HCT116 (cell line): ENCODE measurements around the gene ACKR3. TPM values are rescaled to one million over a fixed set of nuclear protein-coding genes. Genes with fewer than 3 reads are reported as not detected.

Experiments
- ATAC-seq: fragments of 200-7000 bp; cut with Tn5 transposase; 2 replicates; pipeline ENCODE4 v1.9.1; 2020; ENCODE audit warnings: mild to moderate bottlenecking, moderate library complexity
- BruUV-seq: library from RNA; stranded (reverse); fragments of 400-500 nt; replicated peaks from 2 replicates; lab custom pipeline; 2021; lab: Mats Ljungman, UMichigan
- CTCF ChIA-PET: fragments of 300-600 bp; sonication (Branson Sonifier 250); formaldehyde crosslinking; loops from one replicate; lab custom pipeline; 2021; ENCODE audit warnings: antibody characterized with exemption; lab: Charles Lee
- POLR2A ChIA-PET: fragments of 300-600, 350-600 bp; sonication (Branson Sonifier 250); formaldehyde crosslinking; loops from one replicate; lab custom pipeline; 2021; ENCODE audit warnings: antibody characterized with exemption; lab: Charles Lee
- RAD21 ChIA-PET, 2 experiments: fragments of 300-600 bp; sonication (Branson Sonifier 250); formaldehyde crosslinking; loops; one replicate each; lab custom pipeline; 2023; ENCODE audit warnings: low total read pairs in 2 of 2; ENCODE audit not compliant: uncharacterized antibody in 2 of 2, unreplicated experiment in 2 of 2, low non-redundant PET in 1 of 2; lab: Charles Lee
- DNase-seq: peaks from one replicate; pipeline ENCODE4 v3.0.0-alpha.2; 2010; ENCODE audit warnings: low read depth, low spot score
- H2AFZ ChIP-seq: fragments of 200-600 bp; shearing (Covaris generic), sonication (generic); 2 replicates; pipeline ENCODE4 v1.6.1; 2017; ENCODE audit warnings: low read depth, mixed run types, mixed read lengths, antibody characterized with exemption, low read length; ENCODE audit not compliant: poor library complexity, severe bottlenecking
- H3K27ac ChIP-seq: 2 replicates; pipeline ENCODE4 v1.5.1; 2012; ENCODE audit warnings: low read depth, low read length
- H3K27me3 ChIP-seq: fragments of 200-600 bp; sonication (generic); 2 replicates; pipeline ENCODE4 v1.6.1; 2016; ENCODE audit warnings: mixed run types, low read length, mixed read lengths; ENCODE audit not compliant: insufficient read depth
- H3K36me3 ChIP-seq, 2 experiments: fragments of 200-500 bp in 1 of 2; fragments of 200-600 bp in 1 of 2; sonication (Bioruptor generic) in 1 of 2; sonication (generic) in 1 of 2; 2 replicates each; pipeline versions ENCODE4 v1.5.1 to v1.6.1; 2014 to 2016; ENCODE audit warnings: low read length in 2 of 2, inconsistent platforms in 1 of 2, mixed read lengths in 1 of 2, mixed run types in 1 of 2; ENCODE audit not compliant: insufficient read depth in 2 of 2, control insufficient read depth in 1 of 2
- H3K4me1 ChIP-seq, 2 experiments: fragments of 200-600 bp in 1 of 2; sonication (generic) in 1 of 2; 2 replicates each; pipeline versions ENCODE4 v1.5.1 to v1.6.1; 2012 to 2017; ENCODE audit warnings: low read length in 2 of 2, inconsistent platforms in 1 of 2, mild to moderate bottlenecking in 1 of 2, mixed read lengths in 1 of 2, mixed run types in 1 of 2, moderate library complexity in 1 of 2; ENCODE audit not compliant: insufficient read depth in 2 of 2, control insufficient read depth in 1 of 2
- H3K4me2 ChIP-seq: fragments of 200-600 bp; sonication (generic); 2 replicates; pipeline ENCODE4 v1.6.1; 2017; ENCODE audit warnings: mixed run types, low read length, mixed read lengths
- H3K4me3 ChIP-seq, 2 experiments: fragments of 200-600 bp in 1 of 2; sonication (generic) in 1 of 2; replicated peaks in 1 of 2; 2 replicates each; pipeline ENCODE4 v1.5.1; 2011 to 2016; ENCODE audit warnings: low read length in 2 of 2, control low read depth in 1 of 2, low read depth in 1 of 2, mild to moderate bottlenecking in 1 of 2, mixed read lengths in 1 of 2, mixed run types in 1 of 2
- H3K79me2 ChIP-seq: fragments of 200-600 bp; sonication (generic); 2 replicates; pipeline ENCODE4 v1.6.1; 2017; ENCODE audit warnings: mild to moderate bottlenecking, mixed run types, low read length, moderate library complexity, mixed read lengths; ENCODE audit not compliant: insufficient read depth
- H3K9ac ChIP-seq: fragments of 200-600 bp; sonication (generic); 2 replicates; pipeline ENCODE4 v1.6.1; 2016; ENCODE audit warnings: low read length, mixed read lengths
- H3K9me2 ChIP-seq: fragments of 200-600 bp; sonication (generic), shearing (Covaris generic); 2 replicates; pipeline ENCODE4 v1.6.1; 2017; ENCODE audit warnings: mixed run types, mild to moderate bottlenecking, moderate library complexity; ENCODE audit not compliant: insufficient read depth
- H3K9me3 ChIP-seq, 2 experiments: fragments of 200-500 bp in 1 of 2; fragments of 200-600 bp in 1 of 2; sonication (Bioruptor generic) in 1 of 2; sonication (generic) in 1 of 2; 2 replicates each; pipeline ENCODE4 v1.6.1; 2014 to 2017; ENCODE audit warnings: low read length in 2 of 2, mixed read lengths in 2 of 2, inconsistent platforms in 1 of 2, low read depth in 1 of 2, mild to moderate bottlenecking in 1 of 2, mixed run types in 1 of 2, moderate library complexity in 1 of 2; ENCODE audit not compliant: control insufficient read depth in 1 of 2, insufficient read depth in 1 of 2
- H4K20me1 ChIP-seq: fragments of 200-600 bp; sonication (generic), shearing (Covaris generic); 2 replicates; pipeline ENCODE4 v1.6.1; 2017; ENCODE audit warnings: mixed run types, mild to moderate bottlenecking, moderate library complexity; ENCODE audit not compliant: insufficient read depth
- CBX3 ChIP-seq: IDR thresholded peaks from 2 replicates; pipeline ENCODE4 v1.6.1; 2012; ENCODE audit warnings: low read depth
- FOSL1 ChIP-seq: IDR thresholded peaks from 2 replicates; pipeline ENCODE4 v1.6.1; 2012; ENCODE audit warnings: low read depth
- MAX ChIP-seq: IDR thresholded peaks from 2 replicates; pipeline ENCODE4 v1.6.1; 2012
- RAD21 ChIP-seq: IDR thresholded peaks from 2 replicates; pipeline ENCODE4 v1.6.1; 2012; ENCODE audit warnings: low read depth, mild to moderate bottlenecking
- REST ChIP-seq: IDR thresholded peaks from 2 replicates; pipeline ENCODE4 v1.6.1; 2012; ENCODE audit warnings: low read depth
- SP1 ChIP-seq: IDR thresholded peaks from 2 replicates; pipeline ENCODE4 v1.6.1; 2012; ENCODE audit warnings: low read depth
- ZBTB33 ChIP-seq: IDR thresholded peaks from 2 replicates; pipeline ENCODE4 v1.6.1; 2011; ENCODE audit warnings: mild to moderate bottlenecking, low read length, moderate library complexity; ENCODE audit not compliant: insufficient replicate concordance; ENCODE audit errors: extremely low read depth
- intact Hi-C: fragments of 100-400 bp; cut with micrococcal nuclease; formaldehyde crosslinking; loops from 2 replicates; pipeline ENCODE4 v1.10.0; 2022
- total RNA-seq: library from RNA; stranded (reverse); gene quantifications from one replicate; pipeline ENCODE4 v1.2.1, GENCODE V29; 2021; ENCODE audit not compliant: unreplicated experiment

ACKR3 gene
- total RNA-seq, 1 experiment from 2014 or later, result 0.20 TPM

GRCh38 chr2:236628981-236629605 lies 59.5 kb downstream of the ACKR3 start:
- intact Hi-C loops, result no loop called here
- no peak overlapping the region for H3K9ac ChIP-seq
- no TSS peak for BruUV-seq
- H2AFZ ChIP-seq, result no peak overlapping the region
- peaks cover 23% of the 10 kb centered on the region for H3K27me3 ChIP-seq
- DNase-seq (no peak), ATAC-seq (no peak)
- no peaks in the 10 kb centered on the region for H3K4me1 ChIP-seq
- H3K9me2 ChIP-seq, result no peaks in the 10 kb centered on the region
- no peaks in the 10 kb centered on the region for H3K36me3 ChIP-seq
- no peak overlapping the region for H3K27ac ChIP-seq
- H3K9me3 ChIP-seq, result no peaks in the 10 kb centered on the region
- H3K79me2 ChIP-seq, result no peaks in the 10 kb centered on the region
- CTCF ChIA-PET, result no interaction called here
- no peak overlapping the region for H3K4me3 ChIP-seq
- POLR2A ChIA-PET, result no interaction called here
- RAD21 ChIA-PET, result no interaction called here
- no peak overlapping the region for H3K4me2 ChIP-seq
- TF ChIP-seq CBX3, result no peak
- TF ChIP-seq FOSL1, result no peak
- no peak for TF ChIP-seq ZBTB33
- TF ChIP-seq RAD21, result no peak
- no peak for TF ChIP-seq SP1
- TF ChIP-seq MAX, result no peak
- TF ChIP-seq REST, result no peak
- H4K20me1 ChIP-seq, result no peaks in the 10 kb centered on the region
